Vagina (tissue), 2 donors: ENCODE measurements around the gene ZNF133. TPM values are rescaled to one million over a fixed set of nuclear protein-coding genes. Genes with fewer than 3 reads are reported as not detected.
"Not testable (repeated sequence)": the region's sequence is repeated elsewhere in the genome, so short reads cannot be mapped to it uniquely, and the experiment has no call there.

Experiments
- DNase-seq, 2 donors: peaks; one replicate each; pipeline ENCODE4 v3.0.0-alpha.2; 2017; ENCODE audit errors: extremely low spot score in 2 of 2
- H3K27ac ChIP-seq: fragments of 200-600 bp; sonication (generic); one replicate; pipeline ENCODE4 v1.5.1; 2019
- H3K27me3 ChIP-seq: fragments of 200-600 bp; sonication (generic); one replicate; pipeline ENCODE4 v1.5.1; 2019
- H3K36me3 ChIP-seq, 2 donors: fragments of 200-600 bp; sonication (generic); one replicate each; pipeline ENCODE4 v1.5.1; 2017 to 2019
- H3K4me1 ChIP-seq: fragments of 200-600 bp; sonication (generic); one replicate; pipeline ENCODE4 v1.5.1; 2019
- H3K4me3 ChIP-seq, 2 donors: fragments of 200-600 bp; sonication (generic); 1 replicate in 1 of 2; 2 replicates in 1 of 2; pipeline ENCODE4 v1.5.1; 2016 to 2019
- H3K9me3 ChIP-seq: fragments of 200-600 bp; sonication (generic); one replicate; pipeline ENCODE4 v1.5.1; 2019
- POLR2A ChIP-seq, 2 donors: fragments of 450-650 bp; IDR thresholded peaks; one replicate each; pipeline ENCODE4 v1.6.1; 2017; ENCODE audit warnings: antibody characterized with exemption in 2 of 2, mild to moderate bottlenecking in 2 of 2, moderate library complexity in 2 of 2
- POLR2AphosphoS5 ChIP-seq, 2 donors: sonication (generic); formaldehyde crosslinking; IDR thresholded peaks; one replicate each; pipeline ENCODE4 v1.9.0; 2017; ENCODE audit warnings: antibody characterized with exemption in 2 of 2, mild to moderate bottlenecking in 2 of 2, low read depth in 1 of 2; ENCODE audit not compliant: insufficient read depth in 1 of 2
- intact Hi-C: fragments of 100-400 bp; cut with DNase I; formaldehyde crosslinking; loops from one replicate; pipeline ENCODE4 v1.15.1; 2023
- total RNA-seq: library from RNA; depleted of rRNA; stranded (reverse); fragments of >200 nt; gene quantifications from one replicate; pipeline ENCODE4 v1.2.3, GENCODE V29; 2016
- TF ChIP-seq, protein P1 (sequence below), 3 experiments: fragments of 450-650 bp in 2 of 3; fragments of 200-600 bp in 1 of 3; sonication (generic) in 1 of 3; IDR thresholded peaks; one replicate each; pipeline ENCODE4 v1.5.1; 2017 to 2019; ENCODE audit warnings: antibody characterized with exemption in 3 of 3, mild to moderate bottlenecking in 2 of 3, moderate library complexity in 2 of 3

The ZNF133 gene
- total RNA-seq, 1 donor from 2014 or later = 20.6 TPM

DNA sequence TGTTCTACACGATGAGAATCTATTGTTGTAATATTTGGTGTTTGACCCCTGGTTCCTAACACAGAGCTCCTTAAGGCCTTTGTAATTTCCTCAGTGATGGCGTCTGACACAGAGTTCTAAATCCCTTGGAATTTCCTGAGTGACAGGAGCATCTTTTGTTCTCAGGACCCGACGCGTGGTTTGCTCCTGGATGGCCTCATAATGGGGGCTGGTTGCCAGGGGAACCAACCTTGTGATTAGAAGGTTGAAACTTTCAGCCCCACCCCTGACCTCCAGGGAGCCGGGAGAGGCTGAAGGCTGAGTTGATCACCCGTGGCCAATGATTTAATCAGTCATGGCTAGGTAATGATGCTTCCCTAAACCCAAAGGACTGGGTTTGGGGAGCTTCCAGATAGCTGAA, 20.5 kb upstream of the ZNF133 start:
- H3K36me3 ChIP-seq = no peaks in the 10 kb centered on the region
- intact Hi-C loops = no loop called here
- TF ChIP-seq POLR2A (IDR thresholded peaks at IDR 0.05) = no peak
- TF ChIP-seq POLR2AphosphoS5 (IDR thresholded peaks at IDR 0.05; ENCODE audit: insufficient read depth in 1 of 2, low read depth in 1 of 2) = no peak
- TF ChIP-seq, protein P1, sequence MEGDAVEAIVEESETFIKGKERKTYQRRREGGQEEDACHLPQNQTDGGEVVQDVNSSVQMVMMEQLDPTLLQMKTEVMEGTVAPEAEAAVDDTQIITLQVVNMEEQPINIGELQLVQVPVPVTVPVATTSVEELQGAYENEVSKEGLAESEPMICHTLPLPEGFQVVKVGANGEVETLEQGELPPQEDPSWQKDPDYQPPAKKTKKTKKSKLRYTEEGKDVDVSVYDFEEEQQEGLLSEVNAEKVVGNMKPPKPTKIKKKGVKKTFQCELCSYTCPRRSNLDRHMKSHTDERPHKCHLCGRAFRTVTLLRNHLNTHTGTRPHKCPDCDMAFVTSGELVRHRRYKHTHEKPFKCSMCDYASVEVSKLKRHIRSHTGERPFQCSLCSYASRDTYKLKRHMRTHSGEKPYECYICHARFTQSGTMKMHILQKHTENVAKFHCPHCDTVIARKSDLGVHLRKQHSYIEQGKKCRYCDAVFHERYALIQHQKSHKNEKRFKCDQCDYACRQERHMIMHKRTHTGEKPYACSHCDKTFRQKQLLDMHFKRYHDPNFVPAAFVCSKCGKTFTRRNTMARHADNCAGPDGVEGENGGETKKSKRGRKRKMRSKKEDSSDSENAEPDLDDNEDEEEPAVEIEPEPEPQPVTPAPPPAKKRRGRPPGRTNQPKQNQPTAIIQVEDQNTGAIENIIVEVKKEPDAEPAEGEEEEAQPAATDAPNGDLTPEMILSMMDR (IDR thresholded peaks at IDR 0.05) = no peak

DNA sequence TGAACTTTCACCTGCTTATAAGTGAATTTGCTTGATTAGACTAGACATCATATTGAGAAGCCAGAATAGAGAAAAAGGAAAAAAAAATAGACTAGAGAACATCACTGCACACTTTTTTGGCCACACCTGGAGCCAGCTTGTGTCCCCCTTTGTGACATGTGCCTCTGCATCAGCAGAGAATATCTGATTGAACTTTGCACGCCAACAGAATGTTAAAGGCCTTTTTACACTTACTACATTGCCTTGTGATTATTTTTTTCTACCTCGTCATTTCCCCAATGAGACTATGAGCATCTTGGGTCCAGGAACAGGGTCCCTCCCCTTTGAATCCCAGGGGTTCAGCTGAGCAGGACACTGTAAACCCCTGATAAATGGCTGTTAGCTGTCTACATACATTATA, 17.2 kb upstream of the ZNF133 start:
- no peak overlapping the region for H3K4me3 ChIP-seq
- H3K9me3 ChIP-seq = no peaks in the 10 kb centered on the region
- H3K4me1 ChIP-seq = no peaks in the 10 kb centered on the region
- intact Hi-C loops = no loop called here
- H3K27ac ChIP-seq = no peak overlapping the region
- H3K36me3 ChIP-seq = no peaks in the 10 kb centered on the region
- no peak for TF ChIP-seq POLR2AphosphoS5 (IDR thresholded peaks at IDR 0.05; ENCODE audit: insufficient read depth in 1 of 2, low read depth in 1 of 2)
- no peak for TF ChIP-seq POLR2A (IDR thresholded peaks at IDR 0.05)
- TF ChIP-seq, protein P1 (IDR thresholded peaks at IDR 0.05) = no peak
- H3K27me3 ChIP-seq = no peaks in the 10 kb centered on the region
- no peak for DNase-seq

More for the DNA sequence above, 20.5 kb upstream of the ZNF133 start:
- Histone ChIP-seq H3K27ac (no peak overlapping the region), H3K27me3 (no peaks in the 10 kb centered on the region), H3K4me3 (no peak overlapping the region), H3K9me3 (no peaks in the 10 kb centered on the region), H3K4me1 (no peaks in the 10 kb centered on the region)
- no peak for DNase-seq

DNA sequence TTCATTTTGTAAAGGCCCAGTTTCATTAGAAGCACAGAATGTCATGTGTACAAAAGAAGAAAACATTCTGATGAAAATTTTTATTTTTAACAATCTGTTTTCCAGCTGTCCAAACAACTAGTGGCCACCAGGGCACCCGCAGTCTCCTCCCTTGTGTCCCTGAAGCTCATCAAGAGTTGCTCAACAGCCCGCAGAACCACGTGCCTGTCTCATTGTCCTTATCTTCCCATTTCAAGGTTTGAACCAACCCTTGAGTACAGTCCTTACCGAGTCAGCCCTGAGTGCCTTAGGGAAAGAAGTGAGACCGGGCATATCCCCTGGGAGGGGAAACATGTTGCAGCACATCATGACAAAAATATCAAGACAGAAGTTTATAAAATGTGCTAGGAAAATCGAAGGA, 15.9 kb upstream of the ZNF133 start:
- no peaks in the 10 kb centered on the region for H3K27me3 ChIP-seq
- intact Hi-C loops = no loop called here
- no peaks in the 10 kb centered on the region for H3K9me3 ChIP-seq
- no peaks in the 10 kb centered on the region for H3K4me1 ChIP-seq
- DNase-seq = no peak
- no peaks in the 10 kb centered on the region for H3K36me3 ChIP-seq
- no peak overlapping the region for H3K4me3 ChIP-seq
- TF ChIP-seq POLR2AphosphoS5 (IDR thresholded peaks at IDR 0.05; ENCODE audit: insufficient read depth in 1 of 2, low read depth in 1 of 2) (no peak), POLR2A (IDR thresholded peaks at IDR 0.05) (no peak)
- TF ChIP-seq, protein P1 (IDR thresholded peaks at IDR 0.05) = no peak
- H3K27ac ChIP-seq = no peak overlapping the region

DNA sequence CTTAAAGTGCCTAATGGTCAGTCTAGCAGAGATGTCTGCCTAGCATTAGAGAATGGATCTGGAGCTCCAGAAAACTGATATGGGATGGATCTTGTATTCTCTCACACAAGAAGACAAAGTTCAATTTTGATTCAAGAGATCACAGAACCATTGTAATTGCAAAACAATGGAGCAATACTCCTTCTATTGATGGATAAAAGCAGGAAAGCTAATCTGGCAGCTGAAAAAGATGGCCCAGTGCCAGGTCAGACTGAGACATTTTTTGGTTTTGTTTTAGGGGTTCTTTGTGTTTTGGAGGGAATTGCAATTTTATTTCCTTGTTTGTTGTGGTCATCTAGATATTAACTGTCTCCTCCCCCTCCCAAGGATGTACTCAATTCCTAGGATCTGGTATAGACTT, 14.6 kb upstream of the ZNF133 start:
- H3K27ac ChIP-seq = no peak overlapping the region
- no peaks in the 10 kb centered on the region for H3K4me1 ChIP-seq
- no peaks in the 10 kb centered on the region for H3K36me3 ChIP-seq
- TF ChIP-seq POLR2A (IDR thresholded peaks at IDR 0.05) = no peak
- TF ChIP-seq, protein P1 (IDR thresholded peaks at IDR 0.05) = no peak
- TF ChIP-seq POLR2AphosphoS5 (IDR thresholded peaks at IDR 0.05; ENCODE audit: insufficient read depth in 1 of 2, low read depth in 1 of 2) = no peak
- no peak for DNase-seq
- intact Hi-C loops = no loop called here
- no peaks in the 10 kb centered on the region for H3K9me3 ChIP-seq
- no peak overlapping the region for H3K4me3 ChIP-seq
- H3K27me3 ChIP-seq = no peaks in the 10 kb centered on the region

DNA sequence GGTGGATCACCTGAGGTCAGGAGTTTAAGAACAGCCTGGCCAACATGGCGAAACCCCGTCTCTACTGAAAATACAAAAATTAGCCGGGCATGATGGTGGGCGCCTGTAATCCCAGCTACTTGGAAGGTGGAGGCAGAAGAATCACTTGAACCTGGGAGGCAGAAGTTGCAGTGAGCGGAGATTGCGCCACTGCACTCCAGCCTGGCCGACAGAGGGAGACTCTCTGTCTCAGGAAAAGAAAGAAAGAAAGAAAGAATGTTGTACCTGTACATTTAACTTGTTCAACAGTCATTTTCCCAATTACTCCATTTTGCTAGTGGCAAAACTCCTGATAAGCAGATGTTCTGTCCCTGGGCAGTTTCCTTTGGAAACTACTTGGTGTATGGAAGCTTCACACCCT, 12.4 kb upstream of the ZNF133 start:
- H3K27ac ChIP-seq, H3K4me3 ChIP-seq, DNase-seq, H3K27me3 ChIP-seq, H3K9me3 ChIP-seq, H3K36me3 ChIP-seq, intact Hi-C loops, H3K4me1 ChIP-seq: not testable (repeated sequence)

DNA sequence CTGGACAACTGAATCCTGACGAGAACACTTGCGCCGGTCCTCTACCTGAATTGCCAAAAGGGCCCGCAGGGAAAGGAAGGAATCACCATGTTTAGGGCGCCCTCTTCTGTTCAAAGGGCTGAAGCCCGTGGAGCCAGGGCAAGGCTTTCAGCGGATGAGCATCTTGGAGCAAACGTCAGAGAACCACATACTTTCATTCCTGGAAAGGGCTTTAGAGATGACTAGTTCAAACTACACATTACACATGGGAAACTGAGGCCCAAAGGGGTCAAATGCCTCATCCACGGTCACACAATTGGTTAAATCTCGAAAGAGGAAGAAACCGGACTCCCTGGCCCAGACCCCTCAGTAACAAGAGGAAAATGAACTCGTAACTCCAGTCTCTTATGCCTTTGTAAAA, 11.5 kb upstream of the ZNF133 start:
- H3K9me3 ChIP-seq = no peaks in the 10 kb centered on the region
- no peak overlapping the region for H3K27ac ChIP-seq
- H3K4me1 ChIP-seq = no peaks in the 10 kb centered on the region
- TF ChIP-seq, protein P1 (IDR thresholded peaks at IDR 0.05) = peak in 2 of 3 experiments; percentile 38 to 39
- TF ChIP-seq POLR2A (IDR thresholded peaks at IDR 0.05) = no peak
- no peak for TF ChIP-seq POLR2AphosphoS5 (IDR thresholded peaks at IDR 0.05; ENCODE audit: insufficient read depth in 1 of 2, low read depth in 1 of 2)
- no peak overlapping the region for H3K4me3 ChIP-seq
- intact Hi-C loops = no loop called here
- no peaks in the 10 kb centered on the region for H3K36me3 ChIP-seq
- no peak for DNase-seq
- no peaks in the 10 kb centered on the region for H3K27me3 ChIP-seq
